Measurements from ENCODE around the gene SYNGR2.

SYNGR2 gene

DNA sequence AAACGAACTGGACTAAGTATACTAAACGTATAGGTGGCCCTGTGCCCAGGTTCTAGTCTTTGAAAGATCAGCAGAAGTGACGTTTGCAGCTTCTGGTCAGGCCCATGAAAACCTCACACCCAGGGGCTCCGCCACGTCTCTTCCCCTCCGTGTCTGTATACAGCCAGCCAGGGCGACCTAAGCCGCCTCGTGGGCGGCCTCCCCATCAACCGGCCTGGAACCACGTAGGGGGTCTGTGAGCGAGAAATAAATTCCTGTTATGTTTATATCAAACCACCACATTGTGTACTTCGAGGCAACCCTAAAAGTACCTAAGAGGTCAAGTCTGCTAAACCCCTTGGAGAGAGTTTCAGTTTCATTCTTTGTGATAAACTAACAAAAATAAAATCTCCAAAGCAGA lies 11.7 kb downstream of the SYNGR2 start:
- WGBS = 86% methylated on average over 13 of the region's 14 CpGs
- Histone ChIP-seq H2BK5ac (ENCODE audit: low read depth, low read length, poor library complexity, severe bottlenecking) (no peak overlapping the region), H2BK15ac (ENCODE audit: low read depth, poor library complexity, severe bottlenecking) (no peak overlapping the region), H3K79me1 (replicated peaks; ENCODE audit: low read length, poor library complexity, severe bottlenecking) (peaks cover 8% of the 10 kb centered on the region), H3K4me3 (ENCODE audit: insufficient read depth in 1 of 2, low read depth in 1 of 2, low read length in 2 of 2) (no peak overlapping the region), H2AFZ (ENCODE audit: low read depth, low read length) (no peak overlapping the region), H3K18ac (ENCODE audit: low read depth in 1 of 2, low read length in 2 of 2) (no peak overlapping the region), H2BK12ac (ENCODE audit: low read length in 2 of 2) (peak overlapping the region in 1 of 2 experiments; percentile 79), H4K91ac (ENCODE audit: low read length) (no peak overlapping the region), H3K36me3 (ENCODE audit: control insufficient read depth in 1 of 2, insufficient read depth in 2 of 2, low read depth in 1 of 2, low read length in 2 of 2) (peaks cover 0 to 10% of the 10 kb centered on the region in 2 experiments), H2BK120ac (ENCODE audit: low read depth, low read length) (no peak overlapping the region), H3K9ac (ENCODE audit: low read length) (no peak overlapping the region), H2AK5ac (ENCODE audit: low read length, severe bottlenecking) (no peak overlapping the region), H3K4me1 (ENCODE audit: control insufficient read depth, insufficient read depth, low read depth, low read length) (peaks cover 30% of the 10 kb centered on the region), H3K4me2 (ENCODE audit: low read length, poor library complexity, severe bottlenecking) (no peak overlapping the region), H3K4ac (ENCODE audit: low read depth in 1 of 2, low read length in 2 of 2) (no peak overlapping the region), H3K14ac (ENCODE audit: low read length in 2 of 2) (no peak overlapping the region), H3K27me3 (ENCODE audit: control insufficient read depth in 1 of 2, insufficient read depth in 1 of 2, low read length in 2 of 2) (no peaks in the 10 kb centered on the region), H3K23ac (ENCODE audit: low read length in 2 of 2) (no peak overlapping the region), H4K8ac (ENCODE audit: low read length) (no peak overlapping the region), H3K9me3 (ENCODE audit: control insufficient read depth, low read length) (no peaks in the 10 kb centered on the region), H3K27ac (ENCODE audit: low read length, poor library complexity, severe bottlenecking) (no peak overlapping the region)
- peak; percentile 56 for DNase-seq

DNA sequence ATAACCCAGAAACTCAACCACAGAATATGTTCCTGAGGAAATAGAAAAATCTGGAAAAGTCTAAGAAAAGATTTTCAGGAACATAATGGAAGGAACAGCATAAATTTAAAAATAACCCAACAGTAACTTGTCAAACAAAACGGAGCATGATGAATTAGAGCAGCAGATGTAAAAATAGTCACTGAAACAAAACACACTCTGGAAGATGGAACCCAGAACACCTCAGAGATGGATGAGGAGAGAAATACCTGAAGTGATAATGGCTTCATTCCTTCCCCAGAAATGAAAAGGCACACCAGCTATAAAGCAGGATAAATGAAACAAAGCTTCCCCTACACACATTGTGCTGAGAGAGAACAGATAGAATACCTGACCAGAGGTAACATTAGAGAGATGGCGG lies 12.1 kb downstream of the SYNGR2 start:
- Histone ChIP-seq H3K4me1 (ENCODE audit: control insufficient read depth, insufficient read depth, low read depth, low read length) (peaks cover 34% of the 10 kb centered on the region), H3K9me3 (ENCODE audit: control insufficient read depth, low read length) (no peaks in the 10 kb centered on the region), H2BK120ac (ENCODE audit: low read depth, low read length) (no peak overlapping the region), H2BK5ac (ENCODE audit: low read depth, low read length, poor library complexity, severe bottlenecking) (no peak overlapping the region), H2BK12ac (ENCODE audit: low read length in 2 of 2) (no peak overlapping the region), H3K4me2 (ENCODE audit: low read length, poor library complexity, severe bottlenecking) (no peak overlapping the region), H3K4ac (ENCODE audit: low read depth in 1 of 2, low read length in 2 of 2) (no peak overlapping the region), H2AFZ (ENCODE audit: low read depth, low read length) (no peak overlapping the region), H3K27me3 (ENCODE audit: control insufficient read depth in 1 of 2, insufficient read depth in 1 of 2, low read length in 2 of 2) (no peaks in the 10 kb centered on the region), H4K91ac (ENCODE audit: low read length) (no peak overlapping the region), H3K36me3 (ENCODE audit: control insufficient read depth in 1 of 2, insufficient read depth in 2 of 2, low read depth in 1 of 2, low read length in 2 of 2) (peaks cover 0 to 6% of the 10 kb centered on the region in 2 experiments), H3K4me3 (ENCODE audit: insufficient read depth in 1 of 2, low read depth in 1 of 2, low read length in 2 of 2) (no peak overlapping the region), H4K8ac (ENCODE audit: low read length) (no peak overlapping the region), H3K23ac (ENCODE audit: low read length in 2 of 2) (no peak overlapping the region), H3K14ac (ENCODE audit: low read length in 2 of 2) (no peak overlapping the region), H3K79me1 (replicated peaks; ENCODE audit: low read length, poor library complexity, severe bottlenecking) (peaks cover 10% of the 10 kb centered on the region), H2BK15ac (ENCODE audit: low read depth, poor library complexity, severe bottlenecking) (no peak overlapping the region), H3K9ac (ENCODE audit: low read length) (no peak overlapping the region), H3K27ac (ENCODE audit: low read length, poor library complexity, severe bottlenecking) (no peak overlapping the region), H2AK5ac (ENCODE audit: low read length, severe bottlenecking) (no peak overlapping the region), H3K18ac (ENCODE audit: low read depth in 1 of 2, low read length in 2 of 2) (no peak overlapping the region)
- WGBS = 97% methylated on average over 1 of the region's 2 CpGs
- peak; percentile 9 for DNase-seq

DNA sequence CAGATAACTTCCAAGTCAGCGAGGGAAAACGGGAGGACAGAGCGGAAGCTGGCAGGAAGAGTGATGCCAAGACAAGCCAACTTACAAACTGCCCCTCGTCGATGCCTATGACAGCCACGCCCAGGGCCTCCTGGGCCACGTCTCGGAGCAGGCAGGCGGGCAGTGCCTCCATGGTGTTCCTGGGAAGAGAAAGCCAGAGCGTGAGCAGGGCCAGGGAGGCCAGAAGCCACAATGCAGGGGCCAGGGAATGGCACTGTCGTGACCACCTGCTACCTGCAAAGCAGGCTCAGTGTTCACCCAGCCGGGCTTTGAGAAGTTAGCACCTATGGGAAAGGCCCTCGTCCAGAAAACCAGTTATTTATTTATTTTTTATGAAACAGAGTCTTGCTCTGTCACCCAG lies 14.1 kb downstream of the SYNGR2 start:
- Histone ChIP-seq H3K79me1 (replicated peaks; ENCODE audit: low read length, poor library complexity, severe bottlenecking) (peaks cover 15% of the 10 kb centered on the region), H2BK12ac (ENCODE audit: low read length in 2 of 2) (no peak overlapping the region), H2AFZ (ENCODE audit: low read depth, low read length) (no peak overlapping the region), H3K4me3 (ENCODE audit: insufficient read depth in 1 of 2, low read depth in 1 of 2, low read length in 2 of 2) (no peak overlapping the region), H3K36me3 (ENCODE audit: control insufficient read depth in 1 of 2, insufficient read depth in 2 of 2, low read depth in 1 of 2, low read length in 2 of 2) (no peaks in the 10 kb centered on the region), H3K4ac (ENCODE audit: low read depth in 1 of 2, low read length in 2 of 2) (no peak overlapping the region), H4K91ac (ENCODE audit: low read length) (no peak overlapping the region), H3K4me1 (ENCODE audit: control insufficient read depth, insufficient read depth, low read depth, low read length) (peaks cover 43% of the 10 kb centered on the region), H3K23ac (ENCODE audit: low read length in 2 of 2) (no peak overlapping the region), H3K9ac (ENCODE audit: low read length) (no peak overlapping the region), H3K9me3 (ENCODE audit: control insufficient read depth, low read length) (no peaks in the 10 kb centered on the region), H2AK5ac (ENCODE audit: low read length, severe bottlenecking) (peak overlapping the region; percentile 5), H3K4me2 (ENCODE audit: low read length, poor library complexity, severe bottlenecking) (no peak overlapping the region), H3K27me3 (ENCODE audit: control insufficient read depth in 1 of 2, insufficient read depth in 1 of 2, low read length in 2 of 2) (no peaks in the 10 kb centered on the region), H2BK15ac (ENCODE audit: low read depth, poor library complexity, severe bottlenecking) (no peak overlapping the region), H2BK5ac (ENCODE audit: low read depth, low read length, poor library complexity, severe bottlenecking) (no peak overlapping the region), H3K18ac (ENCODE audit: low read depth in 1 of 2, low read length in 2 of 2) (no peak overlapping the region), H2BK120ac (ENCODE audit: low read depth, low read length) (no peak overlapping the region), H4K8ac (ENCODE audit: low read length) (no peak overlapping the region), H3K27ac (ENCODE audit: low read length, poor library complexity, severe bottlenecking) (no peak overlapping the region), H3K14ac (ENCODE audit: low read length in 2 of 2) (no peak overlapping the region)
- 94% methylated on average over 13 of the region's 13 CpGs for WGBS
- DNase-seq = no peak

DNA sequence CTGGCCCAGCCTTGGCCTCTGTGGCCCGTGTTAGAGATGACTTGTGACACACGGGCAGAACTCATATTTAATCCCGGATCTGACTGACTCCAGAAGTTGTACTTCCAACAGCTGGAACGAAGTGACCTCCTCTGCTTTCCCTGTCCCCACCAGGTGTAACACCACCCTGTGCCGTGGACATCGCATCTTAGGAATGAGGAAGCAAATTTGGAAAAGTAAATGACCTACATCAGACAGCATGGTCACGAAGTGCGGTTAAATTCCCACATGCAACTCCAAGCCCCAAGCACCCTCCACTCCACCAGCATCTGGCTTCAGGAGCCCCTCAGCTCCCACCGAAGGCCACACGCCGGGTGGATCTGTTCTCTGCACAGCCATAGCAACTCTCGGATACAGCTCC lies 15.5 kb downstream of the SYNGR2 start:
- H3K23ac ChIP-seq (ENCODE audit: low read length in 2 of 2) = no peak overlapping the region
- H3K9ac ChIP-seq (ENCODE audit: low read length) = no peak overlapping the region
- H2BK12ac ChIP-seq (ENCODE audit: low read length in 2 of 2) = no peak overlapping the region
- H2AFZ ChIP-seq (ENCODE audit: low read depth, low read length) = no peak overlapping the region
- DNase-seq = no peak
- H3K27ac ChIP-seq (ENCODE audit: low read length, poor library complexity, severe bottlenecking) = no peak overlapping the region
- peak overlapping the region; percentile 9 for H4K8ac ChIP-seq (ENCODE audit: low read length)
- no peak overlapping the region for H3K14ac ChIP-seq (ENCODE audit: low read length in 2 of 2)
- WGBS = 93% methylated on average over 12 of the region's 12 CpGs
- peaks cover 18% of the 10 kb centered on the region for H3K79me1 ChIP-seq (replicated peaks; ENCODE audit: low read length, poor library complexity, severe bottlenecking)
- no peak overlapping the region for H3K4me2 ChIP-seq (ENCODE audit: low read length, poor library complexity, severe bottlenecking)
- H3K27me3 ChIP-seq (ENCODE audit: control insufficient read depth in 1 of 2, insufficient read depth in 1 of 2, low read length in 2 of 2) = no peaks in the 10 kb centered on the region
- no peak overlapping the region for H2BK5ac ChIP-seq (ENCODE audit: low read depth, low read length, poor library complexity, severe bottlenecking)
- no peak overlapping the region for H2AK5ac ChIP-seq (ENCODE audit: low read length, severe bottlenecking)
- H3K9me3 ChIP-seq (ENCODE audit: control insufficient read depth, low read length) = no peaks in the 10 kb centered on the region
- H3K18ac ChIP-seq (ENCODE audit: low read depth in 1 of 2, low read length in 2 of 2) = no peak overlapping the region
- no peak overlapping the region for H3K4me3 ChIP-seq (ENCODE audit: insufficient read depth in 1 of 2, low read depth in 1 of 2, low read length in 2 of 2)
- no peak overlapping the region for H2BK15ac ChIP-seq (ENCODE audit: low read depth, poor library complexity, severe bottlenecking)
- H3K36me3 ChIP-seq (ENCODE audit: control insufficient read depth in 1 of 2, insufficient read depth in 2 of 2, low read depth in 1 of 2, low read length in 2 of 2) = no peaks in the 10 kb centered on the region
- H2BK120ac ChIP-seq (ENCODE audit: low read depth, low read length) = no peak overlapping the region
- H4K91ac ChIP-seq (ENCODE audit: low read length) = no peak overlapping the region
- peaks cover 47% of the 10 kb centered on the region for H3K4me1 ChIP-seq (ENCODE audit: control insufficient read depth, insufficient read depth, low read depth, low read length)
- H3K4ac ChIP-seq (ENCODE audit: low read depth in 1 of 2, low read length in 2 of 2) = no peak overlapping the region
